GM12873 (cell line): Measurements from ENCODE around the gene FADS2.

Experiments used
- CTCF ChIP-seq: IDR thresholded peaks from 2 replicates; pipeline ENCODE4 v1.5.1; 2012; ENCODE audit warnings: low read depth, mild to moderate bottlenecking, moderate library complexity, low read length, control low read depth; ENCODE audit not compliant: insufficient read depth; ENCODE audit errors: missing control alignments

FADS2 gene

GRCh38 chr11:61895718-61896059 is 67.6 kb downstream of the FADS2 start:
- no peak for TF ChIP-seq CTCF

- no peak for TF ChIP-seq CTCF
These were observed 68.7 kb downstream of the FADS2 start for GRCh38 chr11:61896665-61897386.

GRCh38 chr11:61897387-61898246 is 69.5 kb downstream of the FADS2 start:
- peak; percentile 93 for TF ChIP-seq CTCF

- TF ChIP-seq CTCF = no peak
These were observed 70.1 kb downstream of the FADS2 start for GRCh38 chr11:61898247-61898582.

DNA sequence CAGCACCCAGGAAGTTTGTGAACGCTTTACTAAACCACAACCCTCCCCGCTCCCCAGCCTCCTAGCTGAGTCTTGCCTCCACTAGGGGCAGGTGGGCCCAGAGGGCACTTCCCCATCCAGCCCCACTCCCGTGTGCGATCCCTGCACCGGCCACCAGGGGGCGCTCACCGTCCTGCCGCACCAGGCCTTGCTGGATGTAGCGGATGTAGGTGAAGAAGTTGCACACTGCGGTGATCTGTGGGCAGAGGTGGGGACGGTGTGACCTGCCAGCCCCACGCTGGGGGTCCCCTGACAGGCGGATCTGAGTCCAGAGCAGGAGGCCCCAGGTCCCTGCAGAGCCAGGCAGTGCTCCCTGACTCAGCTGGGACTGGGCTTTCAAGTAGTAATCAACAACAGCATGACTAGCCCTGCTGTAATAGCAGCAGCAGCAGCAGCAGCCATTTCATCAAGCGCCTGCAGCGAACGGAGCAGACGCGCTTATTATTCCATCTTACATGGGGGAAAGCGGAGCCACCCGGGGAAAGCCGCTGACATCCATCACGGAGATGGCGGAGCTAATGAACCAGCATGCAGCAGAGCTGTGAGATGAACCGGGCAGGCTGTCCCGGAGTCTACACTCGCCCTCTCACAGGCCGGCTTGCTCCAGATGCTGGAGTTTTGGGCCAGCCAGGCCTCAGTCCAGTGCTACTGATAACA is 71.2 kb downstream of the FADS2 start:
- peak; percentile 100 for TF ChIP-seq CTCF

DNA sequence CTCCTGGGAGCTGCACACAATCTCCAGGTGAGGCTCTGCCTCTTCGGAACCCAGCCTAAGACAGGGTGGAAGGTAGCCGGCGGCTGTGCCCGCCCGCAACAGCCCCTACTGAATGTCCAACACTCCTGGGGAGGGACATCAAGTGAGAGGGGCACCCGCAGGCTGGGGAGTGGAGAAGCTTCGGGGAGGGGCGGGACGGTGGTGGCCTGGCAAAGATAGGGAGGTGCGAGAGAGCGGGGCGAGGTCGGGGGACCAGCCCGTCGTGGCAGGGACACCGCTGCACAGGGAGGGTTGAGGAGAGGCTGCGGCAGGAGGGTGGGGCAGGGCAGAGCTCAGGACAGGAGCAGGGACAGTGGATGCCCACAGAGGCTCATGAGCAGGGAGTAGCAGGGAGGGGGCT is 72.2 kb downstream of the FADS2 start:
- TF ChIP-seq CTCF = no peak

DNA sequence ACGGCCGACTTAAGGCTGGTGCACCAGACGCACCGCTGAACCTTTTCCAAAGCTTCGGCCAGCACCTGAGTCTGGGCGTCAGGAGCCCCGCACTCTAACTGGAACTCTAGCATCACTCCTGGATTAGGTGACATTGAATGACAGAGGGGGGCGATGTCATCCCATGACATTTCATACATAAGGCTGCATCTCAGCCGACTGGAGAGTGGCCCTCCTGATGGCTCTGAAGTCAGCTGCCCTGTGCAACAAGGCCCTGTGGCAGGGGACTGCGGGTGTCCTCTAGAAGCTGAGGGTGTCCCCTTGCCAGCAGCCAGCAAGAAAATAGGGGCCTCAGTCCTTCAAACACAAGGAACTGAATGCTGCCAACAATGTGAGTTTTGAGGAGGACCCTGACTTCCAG is 73.3 kb downstream of the FADS2 start:
- peak; percentile 16 for TF ChIP-seq CTCF
